SK-N-SH treated with all-trans-retinoic acid at 6 μM for 48 hours (cell line): ENCODE data around the gene FRRS1.

Experiments
- CSDC2 ChIP-seq: fragments of 250-450 bp; sonication (Bioruptor Pico); IDR thresholded peaks from 2 replicates; pipeline ENCODE4 v1.5.0; 2020; ENCODE audit warnings: mild to moderate bottlenecking, moderate library complexity
- PATZ1 ChIP-seq: fragments of 250-450 bp; sonication (Bioruptor Pico); IDR thresholded peaks from 2 replicates; pipeline ENCODE4 v1.8.0; 2020; ENCODE audit warnings: mild to moderate bottlenecking, moderate library complexity, borderline replicate concordance
- RARB ChIP-seq: fragments of 250-450 bp; sonication (Bioruptor Pico); IDR thresholded peaks from 2 replicates; pipeline ENCODE4 v1.8.0; 2021; ENCODE audit warnings: mild to moderate bottlenecking, moderate library complexity
- SNAI2 ChIP-seq: fragments of 250-450 bp; sonication (Bioruptor Pico); IDR thresholded peaks from 2 replicates; pipeline ENCODE4 v1.5.0; 2020; ENCODE audit warnings: mild to moderate bottlenecking, moderate library complexity
- ZFP3 ChIP-seq: fragments of 250-450 bp; sonication (Bioruptor Pico); IDR thresholded peaks from 2 replicates; pipeline ENCODE4 v1.5.0; 2020; ENCODE audit warnings: mild to moderate bottlenecking, moderate library complexity

DNA sequence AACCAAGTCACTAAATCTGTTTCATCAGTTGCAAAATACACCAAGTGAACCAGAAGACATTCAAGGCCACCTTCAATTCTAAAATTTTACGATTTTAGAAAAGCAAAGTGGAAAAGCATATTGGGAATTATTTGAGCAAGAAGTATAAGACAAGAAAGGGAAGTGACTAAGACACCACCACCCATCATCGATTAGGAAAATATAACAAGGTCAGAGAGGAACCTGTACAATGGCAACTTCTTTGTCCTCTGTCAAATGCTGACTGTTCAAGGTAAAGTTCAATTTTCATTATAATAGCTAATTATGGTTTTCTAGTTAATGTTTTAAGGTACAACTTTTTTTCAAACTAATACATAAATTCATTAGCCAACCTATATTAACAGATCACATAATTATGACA is 10.8 kb downstream of the FRRS1 start:
- TF ChIP-seq RARB (CRISPR knock-in tag) = no peak
- TF ChIP-seq CSDC2 (CRISPR knock-in tag) = no peak
- TF ChIP-seq PATZ1 = no peak
- TF ChIP-seq SNAI2 (CRISPR knock-in tag) = no peak
- TF ChIP-seq ZFP3 (CRISPR knock-in tag) = no peak
